ENCODE measurements around the gene CADM2.

- TF ChIP-seq, protein P1, sequence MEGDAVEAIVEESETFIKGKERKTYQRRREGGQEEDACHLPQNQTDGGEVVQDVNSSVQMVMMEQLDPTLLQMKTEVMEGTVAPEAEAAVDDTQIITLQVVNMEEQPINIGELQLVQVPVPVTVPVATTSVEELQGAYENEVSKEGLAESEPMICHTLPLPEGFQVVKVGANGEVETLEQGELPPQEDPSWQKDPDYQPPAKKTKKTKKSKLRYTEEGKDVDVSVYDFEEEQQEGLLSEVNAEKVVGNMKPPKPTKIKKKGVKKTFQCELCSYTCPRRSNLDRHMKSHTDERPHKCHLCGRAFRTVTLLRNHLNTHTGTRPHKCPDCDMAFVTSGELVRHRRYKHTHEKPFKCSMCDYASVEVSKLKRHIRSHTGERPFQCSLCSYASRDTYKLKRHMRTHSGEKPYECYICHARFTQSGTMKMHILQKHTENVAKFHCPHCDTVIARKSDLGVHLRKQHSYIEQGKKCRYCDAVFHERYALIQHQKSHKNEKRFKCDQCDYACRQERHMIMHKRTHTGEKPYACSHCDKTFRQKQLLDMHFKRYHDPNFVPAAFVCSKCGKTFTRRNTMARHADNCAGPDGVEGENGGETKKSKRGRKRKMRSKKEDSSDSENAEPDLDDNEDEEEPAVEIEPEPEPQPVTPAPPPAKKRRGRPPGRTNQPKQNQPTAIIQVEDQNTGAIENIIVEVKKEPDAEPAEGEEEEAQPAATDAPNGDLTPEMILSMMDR (IDR thresholded peaks at IDR 0.05): no peak
- no peak for TF ChIP-seq POLR2A (IDR thresholded peaks at IDR 0.05)
Measured at GRCh38 chr3:85110393-85110792, 151.6 kb downstream of the CADM2 start.

Measured in thyroid gland (tissue), 4 donors.